Skeletal muscle cell (primary cell): Measurements from ENCODE around the gene RNF207.
A peak's percentile ranks its signal among the peaks of the same experiment; 100 is the strongest.

Experiments used
- DNase-seq: peaks from one replicate; pipeline ENCODE4 v3.0.0-alpha.2; 2010; ENCODE audit warnings: low read depth
- H3K4me3 ChIP-seq: 2 replicates; pipeline ENCODE4 v1.5.1; 2011; ENCODE audit warnings: low read depth, mild to moderate bottlenecking, control low read depth, low read length, moderate library complexity

The RNF207 gene

DNA sequence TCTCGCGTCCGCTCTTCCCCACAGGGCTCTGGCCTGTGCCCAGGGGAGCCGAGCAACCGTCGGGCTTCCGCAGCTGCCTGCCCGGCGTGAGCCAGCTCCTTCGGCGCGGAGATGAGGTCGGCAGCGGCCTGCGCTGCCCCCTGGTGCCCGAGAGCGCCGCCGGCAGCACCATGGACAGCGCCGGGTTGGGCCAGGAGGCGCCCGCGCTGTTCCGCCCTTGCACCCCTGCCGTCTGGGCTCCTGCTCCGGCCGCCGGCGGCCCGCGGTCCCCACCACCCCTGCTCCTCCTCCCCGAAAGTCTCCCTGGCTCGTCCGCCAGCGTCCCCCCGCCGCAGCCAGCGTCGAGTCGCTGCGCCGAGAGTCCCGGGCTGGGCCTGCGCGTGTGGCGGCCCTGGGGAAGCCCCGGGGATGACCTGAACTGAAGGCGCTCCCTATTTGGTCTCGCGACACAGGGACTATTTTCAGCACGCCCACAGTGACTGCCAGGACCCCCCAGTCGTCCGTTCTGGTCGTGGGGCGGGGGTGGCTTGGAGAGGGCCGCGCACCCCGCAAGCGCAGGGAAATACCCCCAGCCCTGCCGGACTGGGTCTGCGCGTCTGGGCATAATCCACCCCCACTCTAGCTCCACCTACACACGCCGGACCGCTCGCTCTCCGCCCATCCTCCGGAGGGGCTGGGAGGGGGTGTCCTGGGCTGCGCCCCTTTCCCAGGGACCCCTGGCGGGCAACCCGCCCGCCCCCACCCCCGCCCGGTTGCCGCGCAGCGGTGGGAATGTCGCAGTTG is 39.4 kb downstream of the RNF207 start:
- no peak for DNase-seq
- peak overlapping the region; percentile 40 for H3K4me3 ChIP-seq

DNA sequence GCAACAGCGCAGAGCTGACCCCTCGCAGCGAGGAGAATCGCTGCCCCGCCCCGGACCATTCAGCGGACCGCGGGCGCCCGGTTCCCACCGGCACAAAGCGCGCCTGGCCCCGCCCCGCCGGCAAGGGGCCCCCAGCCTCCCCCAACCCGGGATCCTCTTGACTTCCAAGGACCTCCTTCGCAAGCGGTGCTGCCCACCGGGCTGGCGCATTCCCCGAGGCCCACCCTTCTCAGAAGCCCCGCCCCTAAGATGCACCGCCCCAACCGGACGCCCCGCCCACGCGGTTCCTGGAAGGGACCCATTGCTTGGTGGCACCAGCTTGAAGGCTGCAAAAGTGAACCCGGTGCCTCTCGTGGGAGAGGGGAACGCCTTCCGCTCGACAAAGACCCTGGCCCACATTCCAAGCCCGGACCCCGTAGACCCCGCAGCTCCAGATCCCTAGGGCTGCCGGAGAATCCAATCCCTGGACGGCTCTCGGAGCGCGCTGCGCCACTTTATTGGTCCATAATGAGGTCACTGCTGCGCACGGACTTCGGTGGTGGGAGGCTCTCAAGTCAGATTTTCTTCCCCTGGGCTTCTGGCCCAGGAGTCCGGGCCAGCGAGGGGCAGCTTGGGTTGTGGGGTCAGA is 40.1 kb downstream of the RNF207 start:
- DNase-seq = no peak
- H3K4me3 ChIP-seq = peak overlapping the region; percentile 40

DNA sequence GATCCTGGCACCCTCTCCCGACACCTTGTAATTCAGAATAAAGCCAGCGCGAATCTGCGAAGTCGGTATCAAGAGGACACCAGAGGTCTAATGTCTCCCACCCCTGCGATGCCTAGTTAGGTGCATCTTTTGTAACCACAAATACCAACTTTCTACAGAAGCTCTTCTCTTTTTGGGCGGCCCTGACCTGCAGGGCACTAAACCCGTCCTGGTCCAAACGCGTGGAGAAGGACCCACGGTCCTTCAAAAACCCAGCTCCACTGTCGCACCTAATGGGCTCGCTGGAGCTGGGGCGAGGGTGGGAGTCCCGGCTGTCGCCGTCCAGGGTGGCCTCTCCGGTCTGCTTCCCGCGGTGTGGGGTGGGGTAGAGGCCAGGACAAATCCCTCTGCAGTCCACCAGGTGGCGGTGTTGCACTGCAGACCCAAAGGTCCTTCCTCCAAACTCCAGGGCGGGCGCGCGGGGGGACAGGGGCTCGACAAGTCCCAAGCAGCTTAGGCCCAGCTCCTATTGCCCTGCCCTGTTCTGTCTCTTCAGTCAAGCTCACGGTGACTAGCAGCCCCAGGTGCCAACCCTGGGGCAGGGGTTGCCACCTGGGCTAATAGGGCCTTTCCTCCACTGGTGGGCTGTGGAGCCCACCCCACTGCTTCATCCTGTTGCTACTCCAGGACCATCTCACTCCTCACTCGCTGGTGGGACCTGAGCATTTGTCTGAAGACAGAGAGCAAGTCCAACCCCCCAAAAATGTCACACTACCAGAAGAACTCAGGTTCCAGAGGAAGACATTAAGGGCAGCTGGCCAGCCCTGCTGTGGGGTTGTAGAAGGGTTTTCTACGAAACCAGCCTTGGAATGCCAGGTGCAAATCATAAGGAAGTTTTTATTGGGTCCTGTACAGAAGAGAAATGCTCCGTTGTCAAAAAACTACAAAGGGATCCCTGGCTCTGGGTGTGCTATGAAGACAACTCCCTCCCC is 40.9 kb downstream of the RNF207 start:
- no peak for DNase-seq
- H3K4me3 ChIP-seq = no peak overlapping the region

DNA sequence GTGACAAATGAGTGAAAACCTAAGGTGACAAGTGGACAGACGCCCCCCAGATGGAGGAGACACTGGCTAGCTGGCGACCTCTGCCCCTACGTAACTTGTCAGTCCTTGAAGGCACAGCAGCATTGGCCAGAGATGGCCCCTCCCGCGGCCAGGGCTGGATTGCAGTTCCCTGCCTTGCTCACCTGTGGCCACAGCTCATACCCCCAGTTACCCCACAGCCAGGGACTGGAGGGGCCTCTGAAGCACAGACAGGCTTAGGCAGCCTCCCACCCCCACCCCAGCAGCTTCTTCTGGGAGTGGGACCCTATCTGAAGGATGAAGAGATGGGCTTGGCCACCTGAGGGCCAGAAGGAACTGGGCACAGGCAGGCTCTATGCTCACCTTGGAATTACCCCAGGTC is 41.7 kb downstream of the RNF207 start:
- no peak overlapping the region for H3K4me3 ChIP-seq
- DNase-seq = no peak

DNA sequence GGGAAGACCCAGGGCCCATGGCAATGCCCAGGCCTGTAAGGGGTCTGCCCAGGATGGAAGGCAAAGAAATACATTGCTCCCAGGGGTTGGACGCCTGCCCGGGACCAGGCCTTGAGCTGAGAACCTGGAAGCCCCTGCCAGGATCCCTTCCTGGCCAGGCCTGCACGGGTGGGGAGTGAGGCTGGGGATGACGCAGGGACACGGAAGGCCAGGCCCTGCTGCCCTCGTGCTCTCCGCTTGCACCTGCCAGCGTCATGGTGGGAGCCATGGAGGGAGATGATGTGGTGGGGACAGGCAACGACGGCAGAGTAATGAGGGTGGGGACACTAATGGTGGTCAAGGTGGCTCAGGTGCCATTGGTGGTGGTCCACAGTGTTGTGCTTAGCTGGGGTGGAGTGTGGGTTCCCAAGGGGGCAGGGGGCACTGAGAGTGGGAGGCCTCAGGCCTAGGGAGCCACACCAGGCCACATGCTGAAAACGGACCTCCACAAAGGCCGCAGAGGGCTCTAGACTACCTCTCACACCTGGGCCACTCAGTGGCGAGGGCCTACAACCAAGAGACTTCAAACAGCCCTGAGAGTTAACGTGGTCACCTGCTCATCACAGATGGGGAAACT is 42.4 kb downstream of the RNF207 start:
- H3K4me3 ChIP-seq = no peak overlapping the region
- DNase-seq = no peak

DNA sequence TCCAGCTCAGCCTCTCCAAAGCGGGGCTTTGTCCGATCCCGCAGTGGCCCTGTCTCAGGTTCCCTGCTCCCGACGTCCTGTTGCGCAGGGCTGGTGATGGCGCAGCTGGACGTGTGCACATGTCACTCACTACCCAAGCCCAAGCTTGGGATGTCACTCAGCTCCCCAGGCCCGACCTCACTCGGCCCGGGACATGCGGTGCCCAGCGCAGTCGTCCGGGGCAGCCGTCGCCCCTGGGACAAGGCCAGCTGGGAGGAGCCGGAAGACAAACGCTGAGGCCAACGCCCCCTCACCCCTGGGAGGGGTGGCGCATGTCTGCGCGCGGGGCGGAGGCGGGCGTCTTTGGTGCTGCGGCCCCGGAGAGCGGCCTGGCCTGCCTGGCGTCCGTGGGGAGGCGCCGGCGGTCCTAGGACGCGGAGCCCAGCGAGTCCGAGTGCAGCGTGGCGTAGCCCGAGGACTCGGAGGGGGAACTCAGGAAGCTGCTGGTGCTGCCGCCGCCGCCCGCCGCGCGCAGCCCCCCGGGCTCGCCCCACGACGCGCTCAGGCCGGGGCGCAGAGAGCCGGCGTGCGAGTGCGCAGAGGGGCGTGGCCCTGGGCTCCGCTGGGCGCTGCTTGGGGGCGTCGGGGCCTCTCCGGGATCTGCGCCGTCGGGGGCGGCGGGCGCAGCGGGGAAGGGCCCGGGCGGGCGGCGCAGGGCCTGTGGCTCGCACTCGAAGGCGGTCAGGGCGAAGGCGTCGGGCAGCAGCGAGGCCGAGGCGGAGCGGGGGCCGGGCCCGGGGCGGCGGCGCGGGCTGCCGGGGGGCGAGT is 43.2 kb downstream of the RNF207 start:
- H3K4me3 ChIP-seq = peak overlapping the region; percentile 15
- no peak for DNase-seq

DNA sequence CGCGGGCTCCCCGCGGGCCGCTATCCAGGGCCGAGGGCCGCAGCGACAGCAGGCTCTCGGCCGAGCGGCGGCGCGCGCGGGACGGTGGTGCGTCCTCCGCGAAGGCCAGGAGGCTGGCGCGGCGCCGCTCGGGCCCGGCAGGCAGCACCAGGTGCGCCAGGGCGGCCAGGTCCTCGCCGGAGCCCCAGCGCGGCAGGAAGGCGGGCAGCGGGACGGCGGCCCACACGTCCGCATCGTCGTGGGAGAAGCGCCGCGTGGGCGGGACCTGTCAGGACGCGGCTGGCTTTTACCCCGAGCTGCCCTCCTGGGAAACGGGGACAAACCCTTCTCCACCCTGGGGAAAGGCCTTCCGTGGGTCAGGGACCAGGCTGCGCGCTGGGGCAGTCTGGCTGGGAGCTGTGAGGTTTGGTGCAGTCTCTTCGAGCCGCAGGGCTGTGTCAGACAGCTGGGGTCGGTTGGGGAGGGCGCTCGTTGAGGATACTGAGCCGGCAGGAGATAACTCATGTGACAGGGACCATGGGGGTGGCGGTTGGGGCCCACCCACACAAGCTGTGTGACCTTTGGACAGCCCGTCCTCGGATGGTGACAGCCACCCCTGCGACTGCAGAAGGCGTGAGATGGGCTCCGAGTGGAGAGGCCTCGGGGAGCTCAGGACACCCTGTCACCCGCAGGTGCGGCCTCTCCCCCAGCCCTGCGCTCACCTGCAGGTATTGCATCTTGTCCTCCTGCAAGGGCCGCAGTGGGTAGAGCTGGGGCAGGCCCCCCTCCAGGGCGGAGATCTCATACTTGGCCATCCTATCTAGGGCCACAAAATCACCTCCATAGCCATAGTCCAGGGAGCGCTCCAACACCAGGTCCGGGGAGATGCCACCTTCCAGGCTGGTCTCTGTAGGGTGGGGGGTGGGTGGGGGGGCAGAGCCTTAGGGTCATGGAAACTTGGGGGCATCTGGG is 44.1 kb downstream of the RNF207 start:
- no peak for DNase-seq
- peak overlapping the region; percentile 11 for H3K4me3 ChIP-seq

DNA sequence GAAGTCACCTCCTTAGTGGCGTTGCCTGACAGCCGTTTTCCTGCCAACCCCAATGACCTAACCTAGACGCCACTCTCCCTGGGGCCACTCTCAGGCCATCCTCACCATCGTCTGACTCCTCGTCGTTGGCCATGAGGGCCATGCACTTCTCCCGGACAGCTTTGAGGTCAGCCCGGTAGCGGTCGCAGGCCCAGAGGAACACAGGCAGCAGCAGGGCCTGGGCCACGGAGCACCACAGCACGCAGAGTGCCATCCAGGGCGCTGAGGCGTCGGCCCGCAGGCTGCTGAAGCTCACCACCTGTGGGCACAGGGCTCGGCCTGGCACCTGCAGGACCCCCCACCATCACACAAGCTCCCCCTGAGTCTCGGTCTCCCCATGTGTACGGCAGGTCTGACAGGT is 45.3 kb downstream of the RNF207 start:
- DNase-seq = no peak
- no peak overlapping the region for H3K4me3 ChIP-seq

DNA sequence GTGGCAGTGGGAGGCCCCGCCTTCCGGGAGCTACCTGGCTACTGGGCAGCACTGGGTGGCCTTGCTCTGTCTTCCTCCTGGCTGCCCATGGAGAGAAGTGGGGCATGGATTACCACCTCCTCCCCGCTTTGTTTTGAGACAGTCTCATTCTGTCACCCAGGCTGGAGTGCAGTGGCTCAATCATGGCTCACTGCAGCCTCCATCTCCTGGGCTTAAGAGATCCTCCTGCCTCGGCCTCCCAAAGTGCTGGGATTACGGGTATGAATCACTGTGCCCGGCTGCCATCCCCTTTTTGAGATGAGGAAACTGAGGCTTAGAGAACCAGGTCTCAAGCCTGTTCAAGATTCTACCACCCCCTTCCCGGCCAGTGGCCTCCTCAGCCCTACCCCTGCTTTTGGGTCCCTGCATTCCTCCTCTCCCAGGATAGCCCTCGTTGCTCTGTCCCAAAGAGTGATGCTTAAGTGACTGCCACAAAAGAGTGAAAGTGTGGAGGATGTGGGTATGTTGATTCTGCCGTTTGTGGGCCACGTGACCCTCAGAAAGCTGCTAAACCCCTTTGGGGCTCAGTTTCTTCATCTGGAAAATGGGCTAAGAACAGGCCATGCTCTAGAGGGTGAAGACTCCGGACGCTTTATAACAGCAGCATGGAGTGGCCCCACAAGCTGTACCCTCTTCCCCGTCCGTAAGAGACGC is 45.9 kb downstream of the RNF207 start:
- no peak for DNase-seq
- no peak overlapping the region for H3K4me3 ChIP-seq

DNA sequence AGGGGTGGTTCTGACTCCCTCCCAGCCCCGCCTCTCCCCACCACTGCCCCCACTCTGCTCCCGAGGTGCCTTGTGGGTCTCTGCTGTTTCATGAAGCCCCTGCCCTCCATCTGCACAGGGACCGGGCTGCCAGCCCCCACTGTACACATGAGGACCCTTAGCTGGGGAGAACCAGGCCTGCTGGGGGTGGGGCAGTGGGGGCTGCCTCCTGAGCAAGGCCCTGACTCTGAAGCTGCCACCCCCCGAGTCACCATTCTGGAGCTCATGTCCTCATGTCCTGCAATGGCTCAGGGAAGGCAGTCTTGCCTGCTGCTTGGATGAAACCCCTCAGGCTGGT is 46.4 kb downstream of the RNF207 start:
- no peak overlapping the region for H3K4me3 ChIP-seq
- no peak for DNase-seq

DNA sequence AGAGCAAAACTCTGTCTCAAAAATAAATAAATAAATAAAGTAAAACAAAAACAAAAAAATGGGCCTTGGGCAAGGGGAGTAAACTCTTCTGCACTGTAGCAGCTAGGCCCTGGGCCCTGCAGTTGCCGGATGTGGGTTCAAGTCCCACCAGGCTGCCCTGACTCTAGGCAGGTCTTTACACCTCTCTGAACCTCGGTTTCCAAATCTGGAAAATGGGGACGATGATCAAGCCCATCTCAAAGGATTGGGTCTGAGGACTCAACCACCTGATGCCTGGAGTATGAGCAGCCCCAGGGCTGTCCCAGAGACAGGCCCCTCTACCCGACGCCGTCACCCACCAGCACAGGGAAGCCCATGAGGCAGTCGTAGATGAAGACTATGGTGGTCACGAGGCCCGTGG is 47.5 kb downstream of the RNF207 start:
- DNase-seq = no peak
- no peak overlapping the region for H3K4me3 ChIP-seq

DNA sequence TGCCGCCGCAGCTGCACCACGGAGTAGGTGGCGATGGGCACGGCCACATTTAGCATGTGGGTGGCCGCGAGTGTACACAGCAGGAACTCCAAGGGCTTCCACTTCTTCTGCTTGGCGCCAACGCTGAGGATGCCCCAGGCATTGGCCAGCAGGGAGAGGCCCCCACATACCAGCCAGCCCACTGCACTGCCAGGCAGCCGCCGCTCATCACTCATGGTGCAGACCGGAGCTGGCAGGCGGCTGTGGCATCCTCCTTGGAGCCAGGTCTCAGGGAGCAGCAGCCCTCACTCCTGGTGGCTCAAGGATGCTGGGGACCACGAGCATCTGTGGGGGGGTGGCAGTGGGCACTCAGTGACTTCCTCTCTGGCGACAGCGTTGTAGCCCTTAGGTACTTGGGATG is 48.8 kb downstream of the RNF207 start:
- no peak overlapping the region for H3K4me3 ChIP-seq
- DNase-seq = no peak

DNA sequence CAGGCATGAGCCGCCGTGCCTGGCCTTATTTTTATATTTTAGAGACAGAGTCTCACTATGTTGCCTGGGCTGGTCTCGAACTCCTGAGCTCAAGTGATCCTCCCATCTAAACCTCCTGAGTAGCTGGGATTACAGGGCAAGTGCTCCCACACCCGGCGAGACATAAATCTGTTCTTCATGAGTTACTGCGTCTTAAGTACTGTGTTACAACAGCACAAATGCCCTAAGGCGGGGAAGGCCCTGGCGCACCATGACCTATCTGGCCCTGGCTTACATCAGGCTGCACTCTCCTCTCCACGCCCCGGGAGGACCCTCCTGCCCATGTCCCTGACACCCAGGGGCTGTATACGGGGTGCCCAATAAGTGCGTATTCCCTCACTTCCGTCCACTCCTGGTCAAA is 50.7 kb downstream of the RNF207 start:
- DNase-seq = no peak
- no peak overlapping the region for H3K4me3 ChIP-seq

DNA sequence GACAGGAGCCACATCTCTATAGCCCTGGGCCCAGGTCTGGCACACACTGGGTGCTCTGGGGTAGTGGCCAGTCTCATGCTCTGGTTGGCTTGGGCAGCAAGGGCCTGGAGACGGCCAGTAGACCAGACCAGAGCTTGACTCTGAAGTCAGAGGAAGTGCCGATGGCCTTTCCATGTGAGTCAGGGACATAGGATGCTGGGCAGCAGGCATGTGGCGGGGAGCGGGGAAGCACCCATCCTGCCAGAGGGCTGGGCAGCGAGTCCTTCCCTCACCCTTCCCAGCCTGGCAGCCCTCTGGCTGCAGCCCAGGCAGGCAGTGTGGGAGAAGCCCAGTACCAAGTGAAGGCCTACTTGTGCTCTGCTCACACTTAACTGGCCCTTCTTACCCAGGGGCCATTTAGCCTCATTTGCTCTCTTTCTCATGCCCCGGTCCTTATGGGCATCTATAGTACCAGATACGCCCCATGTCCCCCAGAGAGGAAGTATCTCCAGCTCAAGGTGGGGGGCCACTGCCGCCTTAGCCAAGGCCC is 51.7 kb downstream of the RNF207 start:
- H3K4me3 ChIP-seq = no peak overlapping the region
- DNase-seq = no peak

DNA sequence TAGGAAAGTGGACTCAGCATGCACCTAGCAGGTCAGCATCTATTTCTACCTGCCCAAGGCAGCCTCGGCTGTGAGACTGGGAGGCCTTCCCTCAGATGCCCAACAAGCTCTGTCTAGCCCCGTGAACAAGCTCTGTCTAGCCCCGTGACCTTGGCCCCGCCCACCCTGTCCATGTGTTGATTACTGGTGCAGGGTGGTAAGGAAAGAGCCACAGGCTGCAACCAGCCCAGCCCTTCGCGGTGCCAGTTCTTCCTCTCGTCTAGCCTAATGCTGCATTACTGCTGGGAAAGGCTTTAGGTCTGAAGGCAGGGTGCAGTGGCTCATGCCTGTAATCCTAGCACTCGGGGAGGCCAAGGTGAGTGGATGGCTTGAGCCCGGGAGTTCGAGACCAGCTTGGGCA is 52.8 kb downstream of the RNF207 start:
- DNase-seq = no peak
- H3K4me3 ChIP-seq = no peak overlapping the region

DNA sequence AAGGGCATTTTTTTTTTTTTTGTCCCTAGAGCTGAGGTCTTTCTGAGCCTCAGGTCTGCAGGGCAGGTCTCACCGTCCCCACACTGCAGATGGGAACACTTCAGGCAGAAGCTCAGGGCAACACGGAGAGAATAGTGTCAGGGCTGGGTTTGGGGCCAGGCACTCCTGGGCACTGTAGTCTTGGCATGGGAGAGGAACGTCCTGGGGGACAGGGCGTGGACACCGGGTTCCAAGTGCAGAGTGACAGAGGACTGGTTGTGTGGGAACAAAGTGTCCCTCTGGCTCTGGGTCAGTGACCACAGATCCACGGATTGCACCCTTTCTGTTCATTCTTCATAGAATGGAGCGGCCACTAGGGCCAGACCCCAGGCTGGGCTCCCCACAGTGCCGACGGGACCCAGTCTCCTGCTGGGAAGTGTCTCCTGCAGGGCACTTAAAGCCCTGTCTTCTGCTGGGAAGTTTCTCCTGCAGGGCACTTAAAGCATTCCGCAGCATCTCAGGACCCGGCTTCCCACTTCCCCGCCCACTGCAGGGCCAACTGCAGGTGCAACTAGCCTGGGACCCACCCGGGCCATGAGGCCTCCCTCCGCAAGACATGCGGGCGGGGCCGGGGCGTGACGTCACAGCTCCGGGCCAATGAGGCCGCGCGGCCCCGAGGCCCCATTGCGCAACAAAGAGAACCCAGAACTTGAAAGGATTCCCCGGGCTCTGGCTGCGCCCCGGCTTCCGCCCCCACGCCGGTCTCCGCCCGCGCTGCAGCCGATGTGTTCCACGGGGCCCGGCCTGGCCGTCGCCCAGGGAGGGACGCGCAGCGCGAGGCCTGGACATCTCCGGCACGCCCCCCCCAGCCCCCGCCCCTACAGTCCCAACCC is 53.8 kb downstream of the RNF207 start:
- peak overlapping the region; percentile 72 for H3K4me3 ChIP-seq
- peak; percentile 32 for DNase-seq
